ENCODE results near the gene CCNYL1. TPM values are rescaled to one million over a fixed set of nuclear protein-coding genes. Genes with fewer than 3 reads are reported as not detected.

The CCNYL1 gene
- total RNA-seq, 4 donors from 2014 or later: 9.4 to 15.9 (median 13.1) TPM

- no peaks in the 10 kb centered on the region for H3K9me3 ChIP-seq
- no peak overlapping the region for H3K4me3 ChIP-seq
- TF ChIP-seq POLR2A (IDR thresholded peaks at IDR 0.05) (no peak), EP300 (IDR thresholded peaks at IDR 0.05) (no peak), CTCF (IDR thresholded peaks at IDR 0.05) (peak; percentile 71 to 87 (median 79))
- peaks cover 0 to 59% (median 0%) of the 10 kb centered on the region in 3 donors for H3K36me3 ChIP-seq
- no peak overlapping the region for H3K27ac ChIP-seq
- H3K4me1 ChIP-seq: peaks cover 0 to 5% (median 0%) of the 10 kb centered on the region in 4 donors
- 22 to 38% methylated on average over 1 of the region's 1 CpG for WGBS, 2 donors
- H3K27me3 ChIP-seq: no peaks in the 10 kb centered on the region
- DNase-seq (ENCODE audit: low spot score in 2 of 2): no peak
Observed at GRCh38 chr2:207746131-207746530, 34.7 kb downstream of the CCNYL1 start.

- TF ChIP-seq POLR2A (IDR thresholded peaks at IDR 0.05) (no peak), EP300 (IDR thresholded peaks at IDR 0.05) (no peak), CTCF (IDR thresholded peaks at IDR 0.05) (no peak)
- Histone ChIP-seq H3K27me3 (no peaks in the 10 kb centered on the region), H3K4me3 (no peak overlapping the region), H3K4me1 (peaks cover 0 to 5% (median 0%) of the 10 kb centered on the region in 4 donors), H3K27ac (no peak overlapping the region), H3K9me3 (no peaks in the 10 kb centered on the region), H3K36me3 (peaks cover 0 to 61% (median 0%) of the 10 kb centered on the region in 3 donors)
- 88 to 90% methylated on average over 15 of the region's 15 CpGs for WGBS, 2 donors
- DNase-seq (ENCODE audit: low spot score in 2 of 2): no peak
Observed at GRCh38 chr2:207747653-207748560, 36.5 kb downstream of the CCNYL1 start.

GRCh38 chr2:207748993-207749392 is 37.6 kb downstream of the CCNYL1 start:
- no peaks in the 10 kb centered on the region for H3K9me3 ChIP-seq
- DNase-seq (ENCODE audit: low spot score in 2 of 2): no peak
- H3K27me3 ChIP-seq: no peaks in the 10 kb centered on the region
- H3K27ac ChIP-seq: no peak overlapping the region
- H3K4me3 ChIP-seq: no peak overlapping the region
- TF ChIP-seq EP300 (IDR thresholded peaks at IDR 0.05) (no peak), POLR2A (IDR thresholded peaks at IDR 0.05) (no peak)
- peaks cover 0 to 59% (median 0%) of the 10 kb centered on the region in 3 donors for H3K36me3 ChIP-seq
- H3K4me1 ChIP-seq: peaks cover 0 to 5% (median 0%) of the 10 kb centered on the region in 4 donors

GRCh38 chr2:207749873-207750272 is 38.4 kb downstream of the CCNYL1 start:
- H3K4me3 ChIP-seq: no peak overlapping the region
- H3K27me3 ChIP-seq: no peaks in the 10 kb centered on the region
- H3K9me3 ChIP-seq: no peaks in the 10 kb centered on the region
- no peak overlapping the region for H3K27ac ChIP-seq
- peaks cover 0 to 5% (median 0%) of the 10 kb centered on the region in 4 donors for H3K4me1 ChIP-seq
- TF ChIP-seq EP300 (IDR thresholded peaks at IDR 0.05) (no peak), POLR2A (IDR thresholded peaks at IDR 0.05) (no peak), CTCF (IDR thresholded peaks at IDR 0.05) (no peak)
- 39 to 41% methylated on average over 2 of the region's 2 CpGs for WGBS, 2 donors
- peaks cover 0 to 61% (median 0%) of the 10 kb centered on the region in 3 donors for H3K36me3 ChIP-seq
- DNase-seq (ENCODE audit: low spot score in 2 of 2): no peak

- 76 to 77% methylated on average over 7 of the region's 7 CpGs for WGBS, 2 donors
- peaks cover 0 to 62% (median 0%) of the 10 kb centered on the region in 3 donors for H3K36me3 ChIP-seq
- no peak for TF ChIP-seq CTCF (IDR thresholded peaks at IDR 0.05)
- no peaks in the 10 kb centered on the region for H3K9me3 ChIP-seq
- no peak for DNase-seq (ENCODE audit: low spot score in 2 of 2)
- peaks cover 0 to 5% (median 0%) of the 10 kb centered on the region in 4 donors for H3K4me1 ChIP-seq
- H3K27me3 ChIP-seq: no peaks in the 10 kb centered on the region
- no peak overlapping the region for H3K27ac ChIP-seq
- H3K4me3 ChIP-seq: no peak overlapping the region
Observed at GRCh38 chr2:207750345-207750744, 38.9 kb downstream of the CCNYL1 start.

All from tibial nerve (tissue), 4 donors.